SKM-1 treated with dmso at 0.1 percent for 144 hours (cell line): Measurements from ENCODE around the gene SLC25A44.

Source experiments
- DNase-seq: peaks from one replicate; lab custom pipeline; 2025; ENCODE audit not compliant: unreplicated experiment; lab: John Stamatoyannopoulos, UW

SLC25A44 gene

DNA sequence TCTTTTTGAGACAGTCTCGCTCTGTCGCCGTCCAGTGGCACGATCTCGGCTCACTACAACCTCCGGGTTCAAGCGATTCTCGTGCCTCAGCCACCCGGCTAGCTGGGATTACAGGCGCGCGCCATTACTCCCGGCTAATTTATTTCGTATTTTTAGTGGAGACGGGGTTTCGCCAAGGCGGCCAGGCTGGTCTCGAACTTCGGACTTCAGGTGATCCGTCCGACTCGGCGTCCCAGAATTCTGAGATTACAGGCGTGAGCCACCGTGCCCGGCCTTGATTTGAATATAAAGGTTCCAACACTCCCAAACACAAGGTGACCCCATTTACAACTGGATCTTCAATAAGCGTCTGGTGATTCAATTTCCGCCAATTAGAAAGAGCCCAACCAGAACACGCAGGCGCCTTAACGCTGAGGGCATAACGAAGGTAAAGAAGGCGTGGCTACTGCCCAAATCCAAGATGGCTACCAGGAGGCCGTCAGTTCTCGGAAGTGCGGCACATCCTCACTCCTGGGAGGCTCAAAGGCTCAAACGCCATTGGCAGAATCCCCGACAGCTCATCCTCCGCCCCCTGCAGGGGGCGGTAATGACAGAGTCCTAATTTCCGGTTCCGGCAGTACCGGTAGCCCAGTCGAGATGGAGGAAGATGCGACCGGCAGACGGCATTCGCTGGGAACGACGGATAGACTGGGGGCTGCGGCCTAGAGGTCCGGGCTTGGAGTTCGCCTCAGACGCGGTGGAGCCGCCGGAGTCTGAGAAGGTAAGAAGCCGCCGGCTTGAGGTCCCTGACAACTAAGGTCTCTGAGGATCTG is at the start of gene SLC25A44:
TSS of gene SLC25A44 (plus strand) at position 617 of the 812 bp plus-strand sequence. CDS start 5,744 bp downstream, outside the sequence.
- peak; percentile 100 for DNase-seq

GRCh38 chr1:156144742-156145141 is 49.2 kb upstream of the SLC25A44 start:
- no peak for DNase-seq

GRCh38 chr1:156145650-156146019 is 48.3 kb upstream of the SLC25A44 start:
- DNase-seq, result no peak

DNA sequence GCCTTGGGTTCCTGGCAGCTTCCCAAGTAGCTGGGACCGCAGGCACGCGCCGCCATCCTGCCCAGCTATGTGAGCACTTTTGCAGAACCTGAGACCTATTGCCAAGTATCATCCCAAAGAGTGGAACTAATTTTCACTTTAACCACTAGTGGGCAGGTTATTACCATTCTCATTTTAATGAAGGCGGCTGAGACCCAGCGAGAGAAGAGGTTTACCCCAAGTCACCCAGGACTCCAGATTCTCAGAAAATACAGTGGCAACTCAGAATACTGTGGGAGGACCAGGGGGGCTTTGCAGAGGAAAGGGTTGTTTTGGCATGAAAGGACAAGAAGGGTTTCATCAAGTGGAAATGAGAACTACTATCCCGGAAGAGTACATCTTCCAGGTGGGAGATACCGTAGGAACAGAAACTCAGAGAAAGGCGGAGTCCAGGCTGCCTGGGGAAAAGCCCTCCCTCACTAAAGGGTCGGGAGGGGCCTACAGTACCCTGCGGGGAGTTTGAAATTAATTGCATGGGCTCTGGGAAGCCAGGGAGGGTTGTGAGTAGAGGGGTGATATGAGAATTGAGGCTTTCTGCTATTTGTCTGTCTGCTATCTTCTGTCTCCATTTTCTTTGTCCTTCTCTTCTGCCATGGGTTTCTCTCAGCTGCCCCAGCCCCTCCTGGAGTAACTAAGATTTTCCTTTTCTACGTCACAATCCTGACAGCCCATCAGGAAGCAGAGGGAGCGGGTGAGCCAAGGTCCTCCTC is 47.7 kb upstream of the SLC25A44 start:
- peak; percentile 92 for DNase-seq

- DNase-seq, result no peak
These were observed 47.0 kb upstream of the SLC25A44 start for GRCh38 chr1:156146769-156147405.

DNA sequence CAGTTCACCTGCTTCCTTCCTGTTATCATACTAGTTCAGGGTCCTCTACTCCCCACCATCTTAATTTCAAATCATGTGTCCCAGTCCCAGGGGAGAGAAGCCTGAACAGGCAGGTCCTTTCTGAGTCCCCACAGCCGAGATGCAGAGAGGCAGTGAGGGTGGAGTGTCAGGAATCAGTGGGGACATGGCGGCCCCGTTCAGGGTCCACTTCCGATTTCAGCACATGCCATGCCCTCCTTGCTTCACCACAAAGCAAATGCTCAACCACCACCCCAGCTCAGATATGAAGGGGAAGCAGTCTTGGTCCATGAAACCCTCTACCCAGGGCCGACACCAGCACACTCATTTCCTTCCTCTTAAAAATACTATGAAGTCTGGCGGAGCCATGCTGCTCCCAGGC is 45.7 kb upstream of the SLC25A44 start:
- DNase-seq, result peak; percentile 81

DNA sequence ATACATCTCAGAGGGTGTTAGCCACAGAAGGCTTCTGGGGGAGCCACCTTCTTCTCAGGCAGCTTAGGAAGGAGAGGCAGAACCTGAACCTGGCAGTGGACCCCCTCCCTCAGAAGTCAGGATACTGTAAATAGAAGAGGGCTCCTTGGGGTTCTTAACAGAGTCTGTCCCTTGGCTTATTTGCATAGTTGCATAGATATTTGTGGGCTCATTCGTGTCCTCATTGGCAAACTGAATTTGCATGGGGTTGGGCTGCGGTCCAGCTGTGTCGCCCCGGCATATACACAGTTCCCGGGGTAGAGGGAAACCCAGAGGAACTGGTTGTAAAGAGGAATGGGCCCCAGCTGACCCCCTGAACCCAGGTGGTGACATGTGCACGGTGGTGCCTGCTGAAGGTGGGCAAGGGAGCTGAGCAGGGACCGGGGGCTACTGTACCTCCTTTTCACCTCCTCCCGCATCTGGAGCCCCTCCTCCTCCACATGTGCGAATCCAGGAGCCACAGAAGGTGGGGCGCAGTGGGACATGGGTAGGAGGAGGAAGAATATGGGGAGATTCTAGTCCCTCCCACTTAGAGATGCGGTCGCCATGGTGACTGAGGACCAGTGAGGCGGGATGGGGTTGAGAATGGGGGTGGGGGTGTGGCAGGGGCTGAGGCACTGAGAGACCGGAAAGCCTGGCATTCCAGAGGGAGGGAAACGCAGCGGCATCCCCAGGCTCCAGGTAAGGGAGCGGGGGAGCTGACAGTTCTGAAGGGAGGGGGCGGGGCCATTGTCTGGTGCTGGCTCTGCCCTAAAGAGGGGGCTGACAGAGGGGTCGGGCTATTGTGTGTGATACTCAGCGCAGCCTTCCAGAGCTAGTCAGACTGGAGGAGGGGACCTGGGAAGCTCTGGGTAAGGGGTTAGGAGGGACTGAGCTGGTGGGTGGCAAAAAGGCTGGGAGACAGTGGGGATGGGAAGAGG is 44.3 kb upstream of the SLC25A44 start:
- DNase-seq, result no peak

DNA sequence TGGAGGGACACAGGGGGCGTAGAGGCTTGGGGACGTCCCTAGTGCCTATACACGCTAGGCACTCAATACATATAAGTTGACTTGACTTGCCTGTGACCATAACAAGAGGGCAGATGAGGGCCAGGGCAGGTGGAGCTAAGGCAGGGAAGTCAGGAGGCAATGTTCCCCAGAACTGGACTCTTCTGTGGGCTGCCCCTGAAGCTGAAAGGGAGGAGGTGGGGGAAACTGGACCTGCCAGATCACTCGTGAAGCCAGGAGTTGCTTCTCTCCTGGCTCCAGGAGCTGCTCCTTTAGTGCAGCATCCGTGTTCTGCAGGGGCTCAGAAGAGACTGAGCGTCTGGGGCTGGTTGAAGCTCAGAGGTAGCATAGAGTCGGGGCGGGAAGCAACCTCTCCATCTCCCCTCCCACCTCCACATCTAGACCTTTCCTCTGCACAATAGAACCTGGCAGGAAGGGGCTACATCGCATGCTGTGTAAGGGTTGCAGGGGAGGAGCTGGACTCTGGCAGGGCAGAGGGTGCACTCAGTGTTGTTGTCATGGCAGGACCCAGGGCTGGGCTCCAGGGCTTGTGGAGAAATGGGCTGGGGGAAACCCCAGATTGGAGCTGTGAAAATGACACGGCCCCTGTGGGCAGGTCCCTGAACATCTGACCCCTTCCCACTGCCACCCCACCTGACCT is 43.4 kb upstream of the SLC25A44 start:
- DNase-seq, result no peak

DNA sequence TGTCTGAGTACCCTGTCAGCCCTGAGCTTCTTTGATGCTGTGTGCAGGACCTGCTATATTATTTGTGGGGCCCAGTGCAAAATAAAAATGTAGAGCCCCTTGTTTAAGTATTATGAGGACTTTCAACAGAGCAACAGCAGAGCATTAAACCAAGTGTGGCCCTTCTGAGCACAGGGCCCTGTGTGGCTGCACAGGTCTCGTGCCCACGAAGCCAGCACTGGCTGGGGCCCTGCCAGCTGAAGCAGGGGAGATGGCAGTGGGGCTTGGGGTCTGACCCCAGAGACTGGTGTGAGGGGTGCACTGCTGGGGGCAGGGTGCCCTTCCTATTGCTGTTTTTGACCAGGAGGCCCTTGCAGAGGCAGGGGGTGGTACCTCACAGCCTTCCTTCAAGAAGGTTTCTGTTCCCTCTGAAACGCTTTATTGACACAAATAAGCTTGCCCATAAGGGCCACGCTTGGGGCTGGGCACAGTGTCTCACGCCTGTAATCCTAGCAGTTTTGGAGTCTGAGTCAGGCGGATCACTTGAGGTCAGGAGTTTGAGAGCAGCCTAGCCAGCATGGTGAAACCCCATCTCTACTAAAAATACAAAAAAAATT is 42.7 kb upstream of the SLC25A44 start:
- DNase-seq, result no peak

GRCh38 chr1:156152628-156153027 is 41.3 kb upstream of the SLC25A44 start:
- DNase-seq, result no peak

DNA sequence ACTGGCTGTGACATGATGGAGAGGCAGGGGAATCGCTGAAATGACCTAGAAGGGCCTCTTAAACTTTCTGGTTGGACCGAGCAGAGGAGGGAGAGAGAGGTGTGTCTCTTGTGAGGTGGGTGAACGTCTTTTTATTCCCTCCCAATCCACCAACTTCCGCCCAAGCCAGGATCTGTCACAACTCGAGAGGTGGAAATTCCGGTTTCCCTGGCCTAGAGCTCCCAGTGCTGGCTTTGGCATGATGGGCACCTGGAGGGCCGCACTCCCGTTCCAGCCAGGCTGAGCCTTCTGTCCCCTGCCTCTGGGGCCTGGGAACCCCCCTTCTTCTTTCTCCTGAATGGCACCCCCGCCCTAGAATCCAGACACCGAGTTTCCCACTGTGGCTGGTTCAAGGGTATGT is 40.5 kb upstream of the SLC25A44 start, which contains the start of gene SEMA4A:
TSS of gene SEMA4A (plus strand) at position 224 of the 400 bp plus-strand sequence. CDS start 994 bp downstream, outside the sequence.
- no peak for DNase-seq

DNA sequence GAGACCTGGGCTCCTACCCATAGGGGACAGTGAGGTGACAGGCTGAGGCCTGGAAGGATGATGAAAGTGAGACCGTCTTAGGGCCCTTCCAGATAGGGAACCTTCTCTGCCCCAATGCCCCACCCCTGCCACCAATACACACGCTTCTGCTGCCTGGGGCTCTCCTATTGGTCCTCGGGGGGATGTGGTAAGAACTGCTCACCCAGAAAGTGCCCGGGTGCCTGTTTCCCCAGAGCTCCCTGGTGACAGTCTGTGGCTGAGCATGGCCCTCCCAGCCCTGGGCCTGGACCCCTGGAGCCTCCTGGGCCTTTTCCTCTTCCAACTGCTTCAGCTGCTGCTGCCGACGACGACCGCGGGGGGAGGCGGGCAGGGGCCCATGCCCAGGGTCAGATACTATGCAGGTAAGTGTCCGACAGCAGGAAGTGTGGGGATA is 39.6 kb upstream of the SLC25A44 start:
- peak; percentile 95 for DNase-seq

DNA sequence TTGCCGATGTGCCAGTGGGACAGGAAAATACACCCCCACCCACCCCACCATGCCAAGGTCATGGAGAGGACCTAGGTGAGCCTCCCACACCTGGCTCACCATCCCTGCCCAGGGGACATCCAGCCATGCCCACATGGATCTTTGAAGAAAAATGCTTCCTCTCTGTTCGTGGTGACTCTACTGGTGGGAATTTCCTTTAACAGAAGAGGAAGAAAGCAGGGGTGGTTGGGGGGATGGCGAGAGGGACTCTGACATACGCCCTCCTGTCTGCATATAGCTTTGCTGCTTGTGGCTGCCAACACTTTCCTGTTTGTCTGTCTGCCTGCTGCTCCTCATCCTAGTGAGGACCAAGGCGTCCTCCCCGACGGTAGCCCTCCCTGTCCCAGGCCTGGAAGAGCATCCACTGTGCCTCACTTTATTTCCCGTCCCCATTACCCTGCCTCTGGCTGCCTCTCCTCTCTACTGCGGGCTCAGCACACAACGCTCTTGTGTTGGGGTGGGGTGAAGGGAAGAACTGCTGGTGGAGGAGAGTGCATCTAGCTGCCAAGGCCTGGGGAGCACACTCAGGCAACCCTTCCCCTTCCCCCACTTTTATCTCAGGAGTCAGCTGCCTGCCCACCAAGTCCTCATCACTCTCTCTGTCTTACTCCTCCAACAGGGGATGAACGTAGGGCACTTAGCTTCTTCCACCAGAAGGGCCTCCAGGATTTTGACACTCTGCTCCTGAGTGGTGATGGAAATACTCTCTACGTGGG is 38.0 kb upstream of the SLC25A44 start:
- no peak for DNase-seq

DNA sequence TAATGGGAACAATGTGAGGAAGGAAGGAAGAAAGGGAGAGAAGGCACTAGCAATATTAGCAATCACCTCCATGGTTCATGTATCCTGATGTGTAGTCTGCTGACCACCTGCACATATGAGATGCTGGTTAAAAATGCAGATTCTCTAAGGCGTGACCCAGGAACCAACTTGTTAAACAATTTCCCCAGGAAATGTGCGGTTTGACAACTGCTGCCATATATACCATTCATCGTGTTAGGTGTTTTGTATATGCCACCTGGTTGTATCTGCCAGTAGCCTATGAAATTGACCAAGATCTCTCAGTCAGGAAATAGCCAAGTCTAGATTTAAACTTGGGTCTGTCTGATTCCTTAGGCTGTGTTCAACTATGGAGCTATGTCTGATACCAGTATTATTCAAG is 36.4 kb upstream of the SLC25A44 start:
- DNase-seq, result no peak

DNA sequence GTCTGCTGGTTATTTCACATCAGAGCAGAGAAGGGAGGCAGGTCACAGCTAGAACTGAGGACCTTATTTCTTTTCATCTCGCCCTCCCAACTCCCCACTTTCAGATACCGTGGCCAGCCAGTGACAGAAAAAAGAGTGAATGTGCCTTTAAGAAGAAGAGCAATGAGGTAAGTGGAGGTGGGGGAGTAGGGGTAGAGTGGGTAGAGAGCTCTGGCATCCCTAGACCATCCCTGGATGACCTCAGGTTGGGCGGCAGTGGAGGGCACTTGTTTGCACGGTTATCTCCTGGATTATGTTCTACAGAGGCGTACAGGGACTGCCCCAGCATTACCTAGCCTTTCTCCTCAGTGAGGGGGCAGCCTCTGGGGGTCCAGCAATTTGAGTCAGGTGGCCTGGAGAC is 35.9 kb upstream of the SLC25A44 start:
- no peak for DNase-seq

DNA sequence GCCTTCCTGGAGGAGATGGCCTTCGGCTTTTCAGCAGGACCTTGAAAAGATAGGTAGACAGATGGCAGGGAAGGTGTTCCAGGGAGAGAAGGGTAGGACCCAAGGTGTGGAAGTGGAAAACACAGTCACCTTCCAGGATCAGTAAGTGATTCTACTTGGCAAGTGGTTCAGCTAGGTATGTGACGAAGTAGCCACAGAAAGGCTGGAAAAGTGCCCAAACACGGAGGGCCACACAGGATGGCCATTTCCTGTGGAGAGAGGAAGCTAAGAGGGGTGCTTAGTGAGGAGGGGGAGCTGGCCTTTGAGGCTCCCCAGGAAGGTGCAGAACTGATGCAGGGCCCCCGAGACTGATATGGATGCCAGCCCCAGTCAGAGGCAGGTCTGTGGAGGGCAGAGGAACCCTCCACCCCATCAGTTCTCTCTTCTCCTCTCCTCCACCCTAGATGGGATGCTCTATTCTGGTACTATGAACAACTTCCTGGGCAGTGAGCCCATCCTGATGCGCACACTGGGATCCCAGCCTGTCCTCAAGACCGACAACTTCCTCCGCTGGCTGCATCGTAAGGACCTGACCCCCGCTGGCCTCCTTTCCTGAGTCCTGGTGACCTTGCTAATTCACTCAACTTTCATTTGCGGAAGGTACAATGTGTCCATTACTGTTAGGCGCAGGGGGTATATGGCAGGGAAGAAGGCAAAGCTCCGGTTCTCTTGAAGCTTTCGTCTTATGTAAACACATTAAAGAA is 33.7 kb upstream of the SLC25A44 start:
- no peak for DNase-seq

- DNase-seq, result no peak
These were observed 33.1 kb upstream of the SLC25A44 start for GRCh38 chr1:156160743-156161171.

DNA sequence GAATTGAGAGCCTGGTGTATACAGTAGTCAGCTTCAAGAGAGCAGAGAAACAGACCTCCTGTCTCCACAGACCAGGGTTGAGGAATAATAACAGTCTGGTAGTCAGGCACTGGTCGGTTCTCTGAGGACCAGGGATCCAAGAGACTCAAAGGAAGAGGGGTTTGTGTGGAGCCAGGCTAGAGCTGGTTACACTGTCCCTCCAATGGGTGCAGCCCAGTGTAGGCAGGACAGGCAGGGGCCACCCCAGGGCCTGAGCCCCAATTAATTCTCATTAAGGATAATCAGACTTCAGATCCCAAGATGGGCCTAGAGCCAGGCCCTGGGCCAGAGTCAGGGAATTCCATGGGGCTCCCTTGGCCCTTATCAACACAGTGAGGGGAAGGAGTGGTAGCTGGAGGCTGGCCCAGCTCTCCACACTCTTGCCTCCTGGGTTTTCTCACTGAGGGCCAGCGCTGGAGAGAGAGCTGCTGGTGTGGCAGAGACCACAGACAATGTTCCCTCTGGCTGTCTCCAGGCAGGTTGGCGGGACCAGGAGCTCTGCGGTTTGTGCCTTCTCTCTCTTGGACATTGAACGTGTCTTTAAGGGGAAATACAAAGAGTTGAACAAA is 31.4 kb upstream of the SLC25A44 start:
- DNase-seq, result no peak
